ENCODE data around the gene KCNQ1OT1. TPM values are rescaled to one million over a fixed set of nuclear protein-coding genes. Genes with fewer than 3 reads are reported as not detected.

Gene KCNQ1OT1
- total RNA-seq, 1 experiment from 2014 or later = 2.4 TPM

GRCh38 chr11:2729841-2730240 lies 30.0 kb upstream of the KCNQ1OT1 start (continued):
- TF ChIP-seq ERG (CRISPR knock-in tag; IDR thresholded peaks at IDR 0.05) (no peak), NFYB (CRISPR knock-in tag; conservative IDR thresholded peaks at IDR 0.05; ENCODE audit: low read depth) (no peak), E2F5 (CRISPR knock-in tag; IDR thresholded peaks at IDR 0.05) (no peak)

- no peak overlapping the region for H3K27ac Mint-ChIP-seq
- H3K36me3 Mint-ChIP-seq = no peaks in the 10 kb centered on the region; the same call in 1 of the 2 replicates
- TF ChIP-seq SMAD4 (CRISPR knock-in tag; IDR thresholded peaks at IDR 0.05) (no peak), ZNF121 (CRISPR knock-in tag; IDR thresholded peaks at IDR 0.05) (no peak), GABPB1 (CRISPR knock-in tag; IDR thresholded peaks at IDR 0.05) (peak; percentile 21; the same call in 1 of the 2 replicates), USF1 (CRISPR knock-in tag; IDR thresholded peaks at IDR 0.05) (no peak), CREM (CRISPR knock-in tag; IDR thresholded peaks at IDR 0.05) (no peak)
- H3K4me3 Mint-ChIP-seq = no peak overlapping the region
- CTCF ChIA-PET = no interaction called here
- peaks cover 9% of the 10 kb centered on the region; the same call in 1 of the 2 replicates for H3K9me3 Mint-ChIP-seq
- H3K4me1 Mint-ChIP-seq = no peaks in the 10 kb centered on the region
- DNase-seq (ENCODE audit: low spot score) = no peak
- ATAC-seq = no peak
- H3K27me3 Mint-ChIP-seq (ENCODE audit: low read depth) = peaks cover 88% of the 10 kb centered on the region
- POLR2A ChIA-PET = no interaction called here
Observed at GRCh38 chr11:2728663-2729332, 29.0 kb upstream of the KCNQ1OT1 start.

- CTCF ChIA-PET = no interaction called here
- Mint-ChIP-seq H3K4me1 (no peaks in the 10 kb centered on the region), H3K9me3 (peaks cover 9% of the 10 kb centered on the region; the same call in 1 of the 2 replicates), H3K27ac (no peak overlapping the region), H3K4me3 (no peak overlapping the region), H3K27me3 (ENCODE audit: low read depth) (peaks cover 89% of the 10 kb centered on the region), H3K36me3 (no peaks in the 10 kb centered on the region; the same call in 1 of the 2 replicates)
- no peak for ATAC-seq
- POLR2A ChIA-PET = no interaction called here
- DNase-seq (ENCODE audit: low spot score) = no peak
- no peak for TF ChIP-seq MYBL2 (CRISPR knock-in tag; IDR thresholded peaks at IDR 0.05)
- TF ChIP-seq HMGA2 (CRISPR knock-in tag; IDR thresholded peaks at IDR 0.05) = no peak
- TF ChIP-seq ZMAT4 (CRISPR knock-in tag; IDR thresholded peaks at IDR 0.05) = no peak
- no peak for TF ChIP-seq TEAD4 (CRISPR knock-in tag; IDR thresholded peaks at IDR 0.05)
- no peak for TF ChIP-seq ZBTB21 (CRISPR knock-in tag; IDR thresholded peaks at IDR 0.05; ENCODE audit: borderline replicate concordance)
- TF ChIP-seq USF1 (CRISPR knock-in tag; IDR thresholded peaks at IDR 0.05) = no peak
- no peak for TF ChIP-seq STAT6 (CRISPR knock-in tag; conservative IDR thresholded peaks at IDR 0.05; ENCODE audit: low read depth)
- TF ChIP-seq ZNF512 (CRISPR knock-in tag; IDR thresholded peaks at IDR 0.05; ENCODE audit: borderline replicate concordance) = no peak
- no peak for TF ChIP-seq FOXP4 (CRISPR knock-in tag; IDR thresholded peaks at IDR 0.05)
- no peak for TF ChIP-seq CTCF (IDR thresholded peaks at IDR 0.05)
- no peak for TF ChIP-seq MLX (CRISPR knock-in tag; IDR thresholded peaks at IDR 0.05)
Observed at GRCh38 chr11:2728128-2728662, 28.4 kb upstream of the KCNQ1OT1 start.
